ENCODE results near the gene PREX1.

Gene PREX1

GRCh38 chr20:48618052-48618451 is 209.7 kb downstream of the PREX1 start:
- no peak for DNase-seq (ENCODE audit: low read depth in 1 of 2, low spot score in 1 of 2)
- no peak overlapping the region for H3K27ac ChIP-seq (replicated peaks)
- no peaks in the 10 kb centered on the region for H3K27me3 ChIP-seq (ENCODE audit: insufficient read depth, poor library complexity, severe bottlenecking)
- TF ChIP-seq SPI1 (IDR thresholded peaks at IDR 0.05; ENCODE audit: borderline replicate concordance, low read depth) (no peak), POLR2AphosphoS5 (IDR thresholded peaks at IDR 0.05; ENCODE audit: low read depth) (no peak), CTCF (IDR thresholded peaks at IDR 0.05; ENCODE audit: insufficient read depth, low read length) (no peak), GABPA (IDR thresholded peaks at IDR 0.05; ENCODE audit: low read depth) (no peak), REST (IDR thresholded peaks at IDR 0.05; ENCODE audit: insufficient replicate concordance, low read depth) (no peak)
- H3K4me3 ChIP-seq (replicated peaks; ENCODE audit: insufficient read depth, low read length): no peak overlapping the region

- no peak overlapping the region for H3K4me3 ChIP-seq (replicated peaks; ENCODE audit: insufficient read depth, low read length)
- TF ChIP-seq GABPA (IDR thresholded peaks at IDR 0.05; ENCODE audit: low read depth) (no peak), SPI1 (IDR thresholded peaks at IDR 0.05; ENCODE audit: borderline replicate concordance, low read depth) (no peak), POLR2AphosphoS5 (IDR thresholded peaks at IDR 0.05; ENCODE audit: low read depth) (no peak), REST (IDR thresholded peaks at IDR 0.05; ENCODE audit: insufficient replicate concordance, low read depth) (no peak), CTCF (IDR thresholded peaks at IDR 0.05; ENCODE audit: insufficient read depth, low read length) (no peak)
- H3K27me3 ChIP-seq (ENCODE audit: insufficient read depth, poor library complexity, severe bottlenecking): no peaks in the 10 kb centered on the region
- H3K27ac ChIP-seq (replicated peaks): no peak overlapping the region
- DNase-seq (ENCODE audit: low read depth in 1 of 2, low spot score in 1 of 2): no peak
These were observed 210.3 kb downstream of the PREX1 start for GRCh38 chr20:48617481-48617880.

- Histone ChIP-seq H3K27ac (replicated peaks) (no peak overlapping the region), H3K27me3 (ENCODE audit: insufficient read depth, poor library complexity, severe bottlenecking) (no peaks in the 10 kb centered on the region), H3K4me3 (replicated peaks; ENCODE audit: insufficient read depth, low read length) (no peak overlapping the region)
- DNase-seq (ENCODE audit: low read depth in 1 of 2, low spot score in 1 of 2): no peak
- TF ChIP-seq GABPA (IDR thresholded peaks at IDR 0.05; ENCODE audit: low read depth) (no peak), CTCF (IDR thresholded peaks at IDR 0.05; ENCODE audit: insufficient read depth, low read length) (no peak), REST (IDR thresholded peaks at IDR 0.05; ENCODE audit: insufficient replicate concordance, low read depth) (no peak), SPI1 (IDR thresholded peaks at IDR 0.05; ENCODE audit: borderline replicate concordance, low read depth) (no peak), POLR2AphosphoS5 (IDR thresholded peaks at IDR 0.05; ENCODE audit: low read depth) (no peak)
These were observed 211.3 kb downstream of the PREX1 start for GRCh38 chr20:48616481-48616880.

All from HL-60 (cell line).